NCI-H146 treated with DMSO at 0.1 percent for 48 hours (cell line): ENCODE data around the gene EPAS1.

ENCODE experiments used
- DNase-seq: peaks from one replicate; lab custom pipeline; 2025; ENCODE audit not compliant: unreplicated experiment; lab: John Stamatoyannopoulos, UW

The EPAS1 gene

GRCh38 chr2:46273225-46273863 is 23.9 kb upstream of the EPAS1 start:
- DNase-seq = no peak

GRCh38 chr2:46273919-46274318 is 23.3 kb upstream of the EPAS1 start:
- no peak for DNase-seq

GRCh38 chr2:46274586-46274985 is 22.6 kb upstream of the EPAS1 start:
- no peak for DNase-seq

- DNase-seq = no peak
Measured at GRCh38 chr2:46275995-46276394, 21.2 kb upstream of the EPAS1 start.

GRCh38 chr2:46276642-46277041 is 20.6 kb upstream of the EPAS1 start:
- no peak for DNase-seq

GRCh38 chr2:46277431-46278190 is 19.6 kb upstream of the EPAS1 start:
- no peak for DNase-seq

GRCh38 chr2:46278952-46279351 is 18.3 kb upstream of the EPAS1 start:
- DNase-seq = no peak

GRCh38 chr2:46281939-46282338 is 15.3 kb upstream of the EPAS1 start:
- DNase-seq = no peak

- DNase-seq = no peak
Measured at GRCh38 chr2:46283693-46284092, 13.5 kb upstream of the EPAS1 start.

GRCh38 chr2:46284260-46284659 is 12.9 kb upstream of the EPAS1 start:
- no peak for DNase-seq

- no peak for DNase-seq
Measured at GRCh38 chr2:46284796-46285195, 12.4 kb upstream of the EPAS1 start.

GRCh38 chr2:46286715-46287114 is 10.5 kb upstream of the EPAS1 start:
- no peak for DNase-seq

GRCh38 chr2:46290078-46290477 is 7.1 kb upstream of the EPAS1 start:
- DNase-seq = no peak

GRCh38 chr2:46293466-46293865 is 3.7 kb upstream of the EPAS1 start:
- no peak for DNase-seq

GRCh38 chr2:46294176-46294836 is 2.9 kb upstream of the EPAS1 start:
- no peak for DNase-seq

GRCh38 chr2:46296216-46296839 is 879 bp upstream of the EPAS1 start:
- DNase-seq = no peak

- DNase-seq = no peak
Measured at GRCh38 chr2:46297546-46298271, 502 bp downstream of the EPAS1 start.

- no peak for DNase-seq
Measured at GRCh38 chr2:46298272-46298521, 990 bp downstream of the EPAS1 start.

- no peak for DNase-seq
Measured at GRCh38 chr2:46298522-46299353, 1.5 kb downstream of the EPAS1 start.
